HUES64 (cell line): ENCODE measurements around the gene TSEN15.
"Not testable (repeated sequence)": the region's sequence is repeated elsewhere in the genome, so short reads cannot be mapped to it uniquely, and the experiment has no call there.

Source experiments
- H3K27ac ChIP-seq: 2 replicates; pipeline ENCODE4 v1.7.0; 2013; ENCODE audit warnings: low read depth, low read length, inconsistent platforms
- H3K27me3 ChIP-seq: 2 replicates; pipeline ENCODE4 v1.6.1; 2013; ENCODE audit warnings: mild to moderate bottlenecking, low read length; ENCODE audit not compliant: insufficient read depth
- H3K36me3 ChIP-seq: 2 replicates; pipeline ENCODE4 v1.6.1; 2013; ENCODE audit warnings: mild to moderate bottlenecking, low read length; ENCODE audit not compliant: insufficient read depth
- H3K4me1 ChIP-seq: 2 replicates; pipeline ENCODE4 v1.6.1; 2013; ENCODE audit warnings: mild to moderate bottlenecking, low read length, moderate library complexity; ENCODE audit not compliant: insufficient read depth
- H3K4me3 ChIP-seq: 2 replicates; pipeline ENCODE4 v1.5.1; 2013; ENCODE audit warnings: mild to moderate bottlenecking, low read length, moderate library complexity
- H3K9ac ChIP-seq: 2 replicates; pipeline ENCODE4 v1.6.1; 2013; ENCODE audit warnings: mild to moderate bottlenecking, low read depth, low read length
- H3K9me3 ChIP-seq: 2 replicates; pipeline ENCODE4 v1.6.1; 2013; ENCODE audit warnings: low read depth, low read length; ENCODE audit not compliant: insufficient read depth
- WGBS: fragments of 150-250, 120-280 bp; methylation state at CpG from one replicate; pipeline ENCODE4 v1.1.7; 2013; ENCODE audit warnings: missing lambda C conversion rate; 5-methylcytosine and 5-hydroxymethylcytosine counted together

The TSEN15 gene

DNA sequence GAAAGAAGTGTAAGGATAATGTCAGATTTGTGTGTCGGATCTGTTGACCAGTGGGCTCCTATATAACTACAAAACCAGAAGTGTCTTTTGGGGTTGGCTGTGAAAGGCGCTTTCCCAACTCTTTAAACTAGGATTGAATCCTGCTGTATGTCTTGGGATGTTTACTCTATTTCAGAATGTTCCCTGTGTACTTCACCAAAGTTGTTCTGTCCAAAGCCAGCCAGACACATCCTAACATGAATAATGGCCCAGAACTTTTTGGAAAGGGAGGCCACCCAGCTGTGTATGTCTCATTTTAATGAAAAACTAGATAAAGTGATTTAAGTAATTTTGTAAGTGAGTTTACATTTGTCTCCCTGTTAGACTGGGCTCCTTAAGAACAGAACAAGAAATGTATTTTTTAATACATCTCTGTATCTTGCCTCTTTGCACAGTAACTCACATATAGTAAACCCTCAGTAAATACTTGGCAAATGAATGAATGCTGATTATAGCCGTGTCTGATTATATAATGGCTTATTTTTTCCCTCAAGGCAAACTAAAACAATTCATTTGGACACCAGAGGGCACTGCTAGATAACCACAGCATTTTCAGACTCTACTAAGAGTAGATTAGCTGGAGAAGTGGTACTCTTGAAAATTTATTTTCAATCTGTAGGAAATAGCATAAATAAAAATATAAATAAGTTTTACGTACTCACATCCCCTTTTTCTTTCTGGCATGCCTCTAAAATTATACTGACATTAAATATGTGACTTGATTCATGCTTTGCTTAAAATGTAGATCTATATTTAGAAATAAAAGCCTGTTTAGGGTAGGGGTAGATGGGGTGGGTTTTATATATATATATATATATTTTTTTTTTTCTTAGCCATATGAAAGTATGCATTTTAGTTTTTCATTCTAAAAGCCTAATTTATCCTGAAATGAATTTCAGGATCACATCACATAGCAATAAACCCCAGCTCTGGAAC lies 23.8 kb downstream of the TSEN15 start:
- Histone ChIP-seq H3K4me1 (no peaks in the 10 kb centered on the region), H3K27ac (no peak overlapping the region), H3K36me3 (peaks cover 7% of the 10 kb centered on the region), H3K27me3 (no peaks in the 10 kb centered on the region), H3K9ac (no peak overlapping the region), H3K4me3 (no peak overlapping the region), H3K9me3 (peaks cover 10% of the 10 kb centered on the region; the same call in 1 of the 2 replicates)
- WGBS: 90% methylated on average over 2 of the region's 4 CpGs

DNA sequence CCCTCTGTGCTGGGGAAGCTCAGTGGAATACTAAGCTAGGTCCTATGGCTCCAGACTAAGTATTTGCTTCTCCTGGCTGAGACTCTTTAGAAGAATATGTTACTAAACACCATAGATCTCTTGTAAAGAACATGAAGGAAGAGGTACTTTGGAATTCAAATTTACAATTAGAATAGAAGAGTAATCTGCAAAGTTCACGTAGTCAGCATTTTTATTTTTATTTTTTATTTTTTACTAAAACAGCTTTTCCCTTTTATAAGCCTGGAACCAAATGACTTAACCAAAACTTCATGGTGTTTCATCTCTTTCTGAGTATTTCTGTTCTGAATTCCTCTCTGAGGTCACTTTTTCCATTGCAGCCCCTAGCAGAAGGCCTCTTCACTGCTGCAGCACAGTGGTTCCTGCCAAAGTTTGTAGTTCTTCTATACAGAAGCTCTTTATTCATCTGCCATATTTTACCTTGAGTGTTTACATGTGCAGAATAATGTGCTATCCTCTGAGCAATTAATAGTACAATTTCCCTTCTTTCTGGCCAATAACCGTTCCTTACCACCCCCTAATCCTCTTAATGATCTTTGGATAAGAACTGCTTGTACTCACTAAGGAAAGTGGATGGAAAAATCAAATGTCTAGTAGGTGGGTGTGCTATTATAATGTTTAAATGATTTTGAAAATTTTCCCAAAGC lies 27.2 kb downstream of the TSEN15 start:
- H3K27me3 ChIP-seq: no peaks in the 10 kb centered on the region
- peaks cover 10% of the 10 kb centered on the region; the same call in 1 of the 2 replicates for H3K9me3 ChIP-seq
- no peaks in the 10 kb centered on the region for H3K4me1 ChIP-seq
- H3K9ac ChIP-seq: no peak overlapping the region
- no peaks in the 10 kb centered on the region for H3K36me3 ChIP-seq
- no peak overlapping the region for H3K4me3 ChIP-seq
- WGBS: no CpG with 5 or more reads among the region's 2 CpGs
- H3K27ac ChIP-seq: no peak overlapping the region

DNA sequence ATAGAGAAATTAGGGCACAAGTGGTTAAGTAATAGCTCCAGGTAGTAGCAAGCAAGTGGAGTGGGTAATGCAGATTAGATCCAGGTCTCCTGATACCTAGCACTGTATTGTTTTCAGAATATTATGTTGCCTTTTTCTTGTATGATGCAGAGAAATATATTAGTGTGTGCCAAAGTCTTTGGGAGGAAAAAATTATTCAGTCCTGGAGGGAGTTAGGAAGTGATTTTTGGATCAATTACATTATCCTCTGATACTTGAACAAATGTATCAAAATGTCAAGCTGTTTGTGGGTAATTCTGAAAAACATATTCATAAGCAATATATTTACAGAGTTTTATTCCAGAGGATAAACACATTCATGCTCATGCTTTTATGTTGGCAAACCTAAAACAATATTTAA lies 28.8 kb downstream of the TSEN15 start:
- Histone ChIP-seq H3K27ac (no peak overlapping the region), H3K4me1 (no peaks in the 10 kb centered on the region), H3K4me3 (no peak overlapping the region), H3K9me3 (peaks cover 10% of the 10 kb centered on the region; the same call in 1 of the 2 replicates), H3K36me3 (no peaks in the 10 kb centered on the region), H3K9ac (no peak overlapping the region), H3K27me3 (no peaks in the 10 kb centered on the region)

DNA sequence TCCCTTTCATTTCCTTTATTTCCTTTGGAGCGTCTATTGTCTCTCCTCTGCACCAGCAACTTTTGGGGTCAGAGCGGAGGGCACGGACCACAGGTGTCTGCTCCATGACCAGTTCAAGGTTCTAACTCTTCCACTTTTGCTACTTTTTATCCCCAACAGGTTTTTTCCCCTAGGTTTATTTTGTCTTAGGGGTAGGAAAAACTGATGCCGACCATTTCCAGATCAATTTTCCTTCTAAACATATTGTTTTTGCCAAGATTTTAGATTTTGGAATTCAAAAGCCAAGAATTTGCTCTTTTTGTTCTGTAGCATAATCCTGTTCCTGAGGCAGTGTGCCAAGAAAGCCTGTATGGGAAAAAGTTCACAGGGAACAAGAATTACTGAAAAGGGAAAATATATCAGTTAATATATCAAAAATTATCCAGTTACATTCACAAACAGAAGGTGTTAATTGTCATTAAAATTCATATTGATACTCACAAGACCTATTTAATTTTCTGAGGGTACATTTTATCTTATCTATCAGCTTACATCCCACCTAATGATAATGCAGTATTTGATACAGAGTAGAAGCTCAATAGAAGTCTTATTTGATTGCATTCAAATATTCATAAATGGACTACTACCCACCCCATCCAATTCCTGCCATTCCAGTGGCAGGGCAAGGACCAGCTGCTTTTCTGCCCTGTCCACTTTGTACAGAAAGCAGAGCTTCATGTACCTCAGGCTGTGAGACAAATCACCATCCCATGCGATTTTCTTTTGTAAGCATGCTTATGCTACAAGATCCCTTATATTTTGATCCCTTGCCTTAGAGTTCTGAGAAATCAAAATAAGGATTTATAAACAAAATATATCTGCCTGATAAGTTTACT lies 31.2 kb downstream of the TSEN15 start:
- H3K4me3 ChIP-seq: no peak overlapping the region
- H3K4me1 ChIP-seq: no peaks in the 10 kb centered on the region
- 95% methylated on average over 4 of the region's 5 CpGs for WGBS
- H3K9ac ChIP-seq: no peak overlapping the region
- no peak overlapping the region for H3K27ac ChIP-seq
- no peaks in the 10 kb centered on the region for H3K36me3 ChIP-seq
- no peaks in the 10 kb centered on the region for H3K9me3 ChIP-seq
- no peaks in the 10 kb centered on the region for H3K27me3 ChIP-seq

DNA sequence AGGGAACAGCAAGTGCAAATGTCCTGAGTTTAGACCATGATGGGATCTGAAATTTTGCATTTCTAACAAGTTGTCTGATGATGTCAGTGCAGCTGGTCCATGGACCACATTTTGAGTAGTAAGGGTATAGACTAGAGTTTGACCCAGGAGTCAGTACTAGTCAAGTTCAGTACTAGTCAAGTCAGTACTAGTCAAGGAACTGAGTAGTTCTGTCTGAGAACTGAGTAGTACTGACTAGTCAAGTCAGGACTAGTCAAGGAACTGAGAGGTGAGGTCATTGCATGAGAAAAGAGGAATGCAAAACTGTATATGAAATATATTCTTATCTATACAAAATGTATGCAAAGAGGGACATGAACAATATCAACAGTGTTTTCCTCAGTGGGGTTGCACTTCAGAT lies 34.1 kb downstream of the TSEN15 start:
- no peak overlapping the region for H3K27ac ChIP-seq
- H3K4me1 ChIP-seq: no peaks in the 10 kb centered on the region

DNA sequence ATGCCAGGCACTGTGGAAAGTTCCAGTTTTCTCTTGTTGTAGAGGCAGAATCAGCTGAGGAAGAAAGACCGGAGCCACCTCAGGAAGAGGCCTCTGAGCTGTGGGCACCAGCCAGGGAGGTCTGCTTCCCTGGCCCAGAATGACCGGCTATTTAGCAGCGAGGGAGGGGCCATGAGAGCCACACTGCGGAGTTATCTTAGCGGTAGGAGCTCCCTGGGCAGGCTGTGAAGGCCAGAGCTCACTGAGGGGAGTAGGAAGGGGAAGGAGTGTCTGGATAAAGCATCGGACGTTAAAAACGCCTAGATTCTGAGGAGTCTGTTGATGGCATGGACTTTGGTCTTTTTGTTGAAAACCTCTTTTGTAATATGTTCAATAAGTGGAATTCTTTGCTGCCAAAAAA lies 36.5 kb downstream of the TSEN15 start:
- no peak overlapping the region for H3K9ac ChIP-seq
- peaks cover 7% of the 10 kb centered on the region; the same call in 1 of the 2 replicates for H3K4me1 ChIP-seq
- no peak overlapping the region for H3K4me3 ChIP-seq
- H3K27ac ChIP-seq: no peak overlapping the region
- H3K27me3 ChIP-seq: no peaks in the 10 kb centered on the region
- no peaks in the 10 kb centered on the region for H3K9me3 ChIP-seq
- 85% methylated on average over 8 of the region's 8 CpGs for WGBS
- no peaks in the 10 kb centered on the region for H3K36me3 ChIP-seq

More for the DNA sequence above, 34.1 kb downstream of the TSEN15 start:
- H3K36me3 ChIP-seq: no peaks in the 10 kb centered on the region
- H3K4me3 ChIP-seq: no peak overlapping the region
- H3K9me3 ChIP-seq: no peaks in the 10 kb centered on the region
- H3K9ac ChIP-seq: no peak overlapping the region
- H3K27me3 ChIP-seq: no peaks in the 10 kb centered on the region

DNA sequence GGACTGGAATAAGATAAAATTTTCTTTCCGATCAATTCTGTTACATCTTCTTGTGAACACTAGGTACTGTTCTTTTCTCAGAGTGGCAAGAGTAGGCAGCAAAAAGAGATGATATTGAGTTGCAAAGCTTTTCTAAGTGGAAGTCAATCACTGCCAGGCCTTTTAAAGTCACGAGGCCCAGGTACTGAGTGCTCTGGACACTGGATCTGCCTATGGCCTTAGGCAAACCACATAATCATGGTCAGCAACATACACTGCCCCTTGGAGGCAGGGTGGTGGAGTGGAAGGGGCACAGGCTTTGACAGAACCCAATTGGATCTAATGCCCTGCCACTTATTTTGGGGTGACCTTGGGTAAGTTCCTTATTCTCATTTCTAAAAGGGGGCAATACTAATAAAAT lies 41.5 kb downstream of the TSEN15 start:
- 94% methylated on average over 2 of the region's 2 CpGs for WGBS
- no peaks in the 10 kb centered on the region for H3K36me3 ChIP-seq
- H3K4me1 ChIP-seq: peaks cover 7% of the 10 kb centered on the region; the same call in 1 of the 2 replicates

DNA sequence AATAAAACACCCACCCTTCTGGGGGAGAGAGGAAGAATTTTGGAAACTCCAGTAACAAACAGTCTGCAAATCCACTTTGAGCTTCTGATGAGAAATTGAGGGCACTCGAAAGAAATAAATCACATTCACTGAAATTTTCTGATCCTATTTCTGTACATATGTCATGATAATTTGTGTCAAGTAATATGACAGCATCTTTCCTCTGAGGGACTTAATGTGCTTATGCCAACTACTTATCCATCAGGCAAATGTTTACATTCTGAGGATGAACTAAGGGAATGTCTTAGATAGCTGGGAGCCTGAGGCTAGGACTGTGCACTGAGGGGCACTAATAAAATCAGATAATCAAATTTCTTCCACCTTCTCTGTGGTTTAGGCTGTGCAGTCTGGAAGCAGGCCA lies 44.5 kb downstream of the TSEN15 start:
- no peak overlapping the region for H3K4me3 ChIP-seq
- H3K27me3 ChIP-seq: no peaks in the 10 kb centered on the region
- no peaks in the 10 kb centered on the region for H3K36me3 ChIP-seq
- H3K4me1 ChIP-seq: peaks cover 7% of the 10 kb centered on the region; the same call in 1 of the 2 replicates
- H3K9me3 ChIP-seq: no peaks in the 10 kb centered on the region
- no peak overlapping the region for H3K27ac ChIP-seq
- no peak overlapping the region for H3K9ac ChIP-seq
- WGBS: no CpG with 5 or more reads among the region's 1 CpG

More for the DNA sequence above, 41.5 kb downstream of the TSEN15 start:
- no peak overlapping the region for H3K4me3 ChIP-seq
- H3K9me3 ChIP-seq: no peaks in the 10 kb centered on the region
- no peak overlapping the region for H3K27ac ChIP-seq
- no peak overlapping the region for H3K9ac ChIP-seq
- H3K27me3 ChIP-seq: no peaks in the 10 kb centered on the region

DNA sequence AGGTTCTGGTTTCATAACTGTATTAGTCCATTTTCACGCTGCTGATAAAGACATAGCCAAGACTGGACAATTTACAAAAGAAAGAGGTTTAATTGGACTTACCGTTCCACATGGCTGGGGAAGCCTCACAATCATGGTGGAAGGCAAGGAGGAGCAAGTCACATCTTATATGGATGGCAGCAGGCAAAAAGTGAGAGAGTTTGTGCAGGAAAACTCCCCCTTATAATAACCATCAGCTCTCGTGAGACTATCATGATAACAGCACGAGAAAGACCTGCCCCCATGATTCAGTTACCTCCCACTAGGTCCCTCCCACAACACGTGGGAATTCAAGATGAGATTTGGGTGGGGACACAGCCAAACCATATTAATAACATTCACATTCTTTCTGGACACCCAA lies 45.0 kb downstream of the TSEN15 start:
- not testable (repeated sequence) for H3K36me3 ChIP-seq, H3K4me1 ChIP-seq, H3K9ac ChIP-seq, H3K4me3 ChIP-seq, H3K9me3 ChIP-seq, H3K27me3 ChIP-seq, H3K27ac ChIP-seq
- 94% methylated on average over 5 of the region's 5 CpGs for WGBS

DNA sequence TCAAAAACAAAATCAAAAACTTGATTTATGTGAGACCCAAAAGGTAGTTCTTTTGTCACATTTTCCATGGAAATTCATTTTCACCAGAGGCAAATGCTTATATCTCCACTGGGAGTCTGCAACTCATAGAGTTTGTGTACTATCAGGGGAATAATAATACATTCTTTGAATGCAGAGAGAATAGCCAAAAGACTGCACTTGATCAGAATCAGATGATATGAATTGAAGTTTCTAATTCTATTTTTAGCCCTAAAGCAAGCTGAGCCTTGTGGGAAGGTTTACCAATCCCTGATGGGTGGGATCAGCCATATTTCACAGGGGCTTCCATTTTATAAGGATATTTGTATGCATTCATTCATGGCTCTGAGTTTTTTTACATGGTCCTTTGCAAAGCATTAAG lies 49.6 kb downstream of the TSEN15 start:
- no peaks in the 10 kb centered on the region for H3K9me3 ChIP-seq
- no peaks in the 10 kb centered on the region for H3K4me1 ChIP-seq
- no peak overlapping the region for H3K4me3 ChIP-seq
- H3K9ac ChIP-seq: no peak overlapping the region
- no peak overlapping the region for H3K27ac ChIP-seq
- H3K27me3 ChIP-seq: no peaks in the 10 kb centered on the region
- H3K36me3 ChIP-seq: no peaks in the 10 kb centered on the region

DNA sequence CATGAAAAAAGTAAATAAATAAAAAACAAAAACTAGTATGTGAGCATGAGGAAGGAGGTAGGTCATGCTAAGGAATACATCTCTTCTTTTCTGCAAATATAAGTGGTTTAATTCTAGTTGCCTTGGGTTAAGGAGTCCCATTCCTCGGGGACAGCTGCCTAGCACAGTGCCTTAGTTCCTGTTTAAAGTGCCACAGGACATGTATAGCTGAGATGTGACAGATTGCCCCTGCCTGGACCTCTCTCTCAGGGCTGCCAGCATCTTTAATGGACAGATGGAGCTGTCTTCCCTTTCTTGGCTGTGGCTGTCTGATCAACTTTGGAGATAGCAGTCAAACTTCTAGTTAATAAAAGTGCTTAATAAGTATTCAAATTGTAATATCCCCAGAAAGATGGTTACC lies 50.0 kb downstream of the TSEN15 start:
- H3K4me3 ChIP-seq: no peak overlapping the region
- peaks cover 1% of the 10 kb centered on the region; the same call in 1 of the 2 replicates for H3K9me3 ChIP-seq
- H3K4me1 ChIP-seq: no peaks in the 10 kb centered on the region
- no peak overlapping the region for H3K9ac ChIP-seq
- 87% methylated on average over 1 of the region's 1 CpG for WGBS
- no peaks in the 10 kb centered on the region for H3K36me3 ChIP-seq
- no peak overlapping the region for H3K27ac ChIP-seq
- no peaks in the 10 kb centered on the region for H3K27me3 ChIP-seq
